ENCODE data around the gene MISP. TPM values are rescaled to one million over a fixed set of nuclear protein-coding genes. Genes with fewer than 3 reads are reported as not detected.
"Not testable (repeated sequence)": the region's sequence is repeated elsewhere in the genome, so short reads cannot be mapped to it uniquely, and the experiment has no call there.

The MISP gene, protein sequence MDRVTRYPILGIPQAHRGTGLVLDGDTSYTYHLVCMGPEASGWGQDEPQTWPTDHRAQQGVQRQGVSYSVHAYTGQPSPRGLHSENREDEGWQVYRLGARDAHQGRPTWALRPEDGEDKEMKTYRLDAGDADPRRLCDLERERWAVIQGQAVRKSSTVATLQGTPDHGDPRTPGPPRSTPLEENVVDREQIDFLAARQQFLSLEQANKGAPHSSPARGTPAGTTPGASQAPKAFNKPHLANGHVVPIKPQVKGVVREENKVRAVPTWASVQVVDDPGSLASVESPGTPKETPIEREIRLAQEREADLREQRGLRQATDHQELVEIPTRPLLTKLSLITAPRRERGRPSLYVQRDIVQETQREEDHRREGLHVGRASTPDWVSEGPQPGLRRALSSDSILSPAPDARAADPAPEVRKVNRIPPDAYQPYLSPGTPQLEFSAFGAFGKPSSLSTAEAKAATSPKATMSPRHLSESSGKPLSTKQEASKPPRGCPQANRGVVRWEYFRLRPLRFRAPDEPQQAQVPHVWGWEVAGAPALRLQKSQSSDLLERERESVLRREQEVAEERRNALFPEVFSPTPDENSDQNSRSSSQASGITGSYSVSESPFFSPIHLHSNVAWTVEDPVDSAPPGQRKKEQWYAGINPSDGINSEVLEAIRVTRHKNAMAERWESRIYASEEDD
- polyA plus RNA-seq (ENCODE audit: insufficient read length) = 0.21 TPM

DNA sequence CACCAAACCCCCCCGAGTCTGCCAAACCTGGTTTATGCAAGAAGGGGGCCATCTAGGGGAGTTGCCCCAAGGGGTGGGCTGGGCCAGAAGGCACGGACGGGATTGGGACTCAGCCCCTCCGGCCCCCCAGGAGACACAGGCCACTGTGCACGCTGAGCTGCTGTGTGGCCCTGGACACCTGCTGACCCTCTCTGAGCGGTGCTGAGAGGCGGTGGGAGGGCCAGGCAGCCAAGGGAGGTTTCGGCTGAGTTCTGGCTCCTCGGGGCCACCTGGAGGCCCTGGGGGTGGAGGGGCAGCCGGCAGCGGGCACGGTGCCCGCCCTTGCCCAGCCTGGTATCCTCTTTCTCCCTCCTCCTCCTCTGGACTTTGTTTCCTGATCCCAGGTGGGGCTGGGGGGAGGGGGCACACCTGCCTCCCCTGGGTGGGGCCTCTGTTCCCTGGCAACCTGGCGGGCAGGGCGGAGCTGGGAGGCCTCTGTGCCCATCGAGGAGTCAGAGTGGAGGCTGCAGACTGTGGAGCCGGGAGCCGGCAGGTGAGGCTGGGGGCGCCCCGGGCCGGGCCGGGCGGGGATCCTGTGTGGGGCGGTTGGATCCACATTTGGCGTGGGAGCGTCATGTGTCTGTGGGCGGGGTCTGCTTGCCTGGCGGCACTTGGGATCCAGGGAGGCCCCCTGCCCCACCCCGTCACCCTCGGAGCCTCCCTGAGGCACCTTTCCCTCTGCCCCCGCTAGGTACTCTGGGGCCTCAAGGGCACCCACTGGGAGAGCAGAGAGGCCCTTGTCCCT is at the start of gene MISP:
Gene MISP (plus strand): TSS at position 473 of the 784 bp plus-strand sequence. CDS start 5,835 bp downstream, outside the sequence.
- DNase-seq = no peak

DNA sequence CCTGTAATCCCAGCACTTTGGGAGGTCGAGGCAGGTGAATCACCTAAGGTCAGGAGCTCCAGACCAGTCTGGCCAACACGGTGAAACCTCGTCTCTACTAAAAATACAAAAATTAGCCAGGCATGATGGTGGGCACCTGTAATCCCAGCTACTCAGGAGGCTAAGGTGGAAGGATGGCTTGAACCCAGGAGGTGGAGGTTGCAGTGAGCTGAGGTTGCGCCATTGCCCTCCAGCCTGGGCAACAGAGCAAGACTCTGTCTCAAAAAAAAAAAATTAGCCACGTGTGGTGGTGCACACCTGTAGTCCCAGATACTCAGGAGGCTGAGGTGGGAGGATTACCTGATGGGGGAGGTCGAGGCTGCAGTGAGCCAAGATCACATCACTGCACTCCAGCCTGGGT is 48.1 kb upstream of the MISP start:
- not testable (repeated sequence) for DNase-seq

DNA sequence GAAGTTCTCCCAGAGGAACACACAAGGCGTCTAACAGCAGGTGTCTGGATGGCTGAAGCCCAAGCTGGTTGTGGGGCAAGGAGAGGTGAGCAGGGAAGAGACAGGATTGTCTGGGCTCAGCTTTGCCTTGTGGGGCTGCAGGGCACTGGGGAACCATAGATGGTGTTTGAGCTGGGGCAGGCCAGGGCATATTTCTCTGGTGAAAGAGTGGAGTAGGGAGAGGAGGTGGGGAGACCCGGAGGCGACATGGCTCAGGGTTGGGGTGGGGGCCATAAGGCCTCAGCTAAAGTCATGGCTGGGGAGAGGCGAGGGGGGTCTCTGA is 47.6 kb upstream of the MISP start:
- DNase-seq = no peak

- DNase-seq = no peak
Observed at GRCh38 chr19:703651-704446, 47.1 kb upstream of the MISP start.

GRCh38 chr19:704447-704741 is 46.5 kb upstream of the MISP start:
- DNase-seq = no peak

- no peak for DNase-seq
Observed at GRCh38 chr19:708154-709143, 42.5 kb upstream of the MISP start, which contains the start of gene PALM. Gene PALM, plus strand, starts transcription at chr19:708935. Its CDS starts 212 bp downstream, at chr19:709147.

GRCh38 chr19:709196-709964 is 41.5 kb upstream of the MISP start:
- DNase-seq = no peak

DNA sequence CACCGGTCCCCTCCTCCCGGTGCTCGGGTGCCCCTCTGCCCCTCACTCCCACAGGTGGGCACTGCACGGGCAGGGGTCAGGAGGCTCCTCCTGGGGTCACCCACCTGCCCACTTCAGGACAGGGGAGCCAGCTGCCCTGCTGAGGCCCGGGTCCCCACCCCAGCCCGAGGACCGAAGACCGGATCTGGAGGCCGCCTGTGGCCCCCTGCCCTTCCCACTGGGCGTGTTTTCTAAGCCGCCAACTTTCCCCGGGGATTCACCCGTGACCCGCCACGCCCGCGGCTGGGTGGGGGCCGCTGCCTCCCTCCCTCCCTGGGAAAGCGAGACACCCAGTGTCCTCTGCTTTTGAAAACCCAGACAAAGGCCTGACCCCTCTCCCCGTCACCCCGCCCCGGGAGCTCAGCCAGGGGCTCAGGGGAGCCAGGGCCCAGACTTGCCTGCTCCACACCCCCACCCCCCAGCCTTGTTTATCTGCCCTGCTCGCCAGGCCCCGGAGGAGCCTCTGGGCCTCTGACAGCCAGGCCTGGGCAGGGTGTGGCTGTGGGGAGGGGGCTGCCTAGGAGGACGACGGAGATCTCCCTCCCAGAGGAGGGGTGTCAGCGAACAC is 40.8 kb upstream of the MISP start:
- no peak for DNase-seq

GRCh38 chr19:710767-711166 is 40.1 kb upstream of the MISP start:
- DNase-seq = no peak

DNA sequence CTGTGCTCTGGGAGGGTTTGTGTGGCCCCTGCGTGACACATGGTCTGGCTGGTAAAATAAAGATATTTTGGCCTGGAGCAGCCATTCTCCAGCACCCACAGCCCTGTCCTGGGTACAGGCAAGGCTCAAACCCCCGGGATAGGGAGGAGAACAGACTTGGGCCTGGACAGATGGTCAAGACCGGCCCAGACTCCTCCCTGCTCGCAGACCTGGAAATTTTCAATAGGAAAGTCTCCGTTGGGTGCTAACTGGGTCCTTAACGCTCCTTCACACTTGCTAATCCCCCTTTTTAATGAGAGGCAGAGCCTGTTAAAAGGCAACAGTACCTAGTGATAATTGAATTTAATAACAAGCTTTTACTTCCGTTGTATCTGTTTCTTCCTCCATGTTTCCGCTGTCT is 39.7 kb upstream of the MISP start:
- no peak for DNase-seq

GRCh38 chr19:715347-715746 is 35.6 kb upstream of the MISP start:
- DNase-seq = no peak

DNA sequence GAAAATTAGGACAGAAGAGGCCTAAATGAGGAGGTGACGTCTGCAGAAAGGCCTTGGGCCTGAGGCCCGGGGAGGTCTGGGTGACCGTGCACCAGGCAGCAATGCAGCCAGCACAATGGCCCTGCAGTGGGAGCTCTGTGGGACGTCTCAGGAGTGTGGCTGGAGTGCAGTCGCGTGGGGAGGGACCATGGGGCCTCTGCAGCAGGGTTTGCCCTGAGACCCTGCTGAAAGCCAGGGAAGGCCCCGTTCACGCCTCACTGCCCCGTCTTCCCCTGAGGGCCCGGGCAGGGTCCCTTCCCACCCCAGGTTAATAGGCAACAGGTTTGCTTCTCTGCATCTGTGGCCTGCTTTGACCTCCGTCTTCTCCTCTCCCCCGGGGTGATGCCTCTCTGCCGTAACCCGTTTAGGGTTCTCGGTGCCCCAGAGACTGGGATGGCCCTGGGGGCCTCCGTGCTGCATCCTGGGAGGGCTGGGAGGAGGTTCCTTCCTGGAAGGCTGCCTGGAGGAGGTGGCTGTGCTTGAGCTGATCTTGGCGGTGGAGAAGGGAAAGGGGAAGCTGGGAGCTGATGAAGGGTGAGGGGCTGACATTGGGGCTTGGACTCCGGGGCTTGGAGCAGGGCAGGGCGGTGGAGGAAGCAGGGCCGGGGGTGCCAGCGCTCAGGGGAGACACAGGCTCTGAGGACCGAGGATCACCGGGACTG is 32.5 kb upstream of the MISP start:
- no peak for DNase-seq

GRCh38 chr19:718991-719512 is 31.9 kb upstream of the MISP start:
- peak; percentile 82 for DNase-seq

GRCh38 chr19:719636-720344 is 31.1 kb upstream of the MISP start:
- DNase-seq = peak; percentile 72

DNA sequence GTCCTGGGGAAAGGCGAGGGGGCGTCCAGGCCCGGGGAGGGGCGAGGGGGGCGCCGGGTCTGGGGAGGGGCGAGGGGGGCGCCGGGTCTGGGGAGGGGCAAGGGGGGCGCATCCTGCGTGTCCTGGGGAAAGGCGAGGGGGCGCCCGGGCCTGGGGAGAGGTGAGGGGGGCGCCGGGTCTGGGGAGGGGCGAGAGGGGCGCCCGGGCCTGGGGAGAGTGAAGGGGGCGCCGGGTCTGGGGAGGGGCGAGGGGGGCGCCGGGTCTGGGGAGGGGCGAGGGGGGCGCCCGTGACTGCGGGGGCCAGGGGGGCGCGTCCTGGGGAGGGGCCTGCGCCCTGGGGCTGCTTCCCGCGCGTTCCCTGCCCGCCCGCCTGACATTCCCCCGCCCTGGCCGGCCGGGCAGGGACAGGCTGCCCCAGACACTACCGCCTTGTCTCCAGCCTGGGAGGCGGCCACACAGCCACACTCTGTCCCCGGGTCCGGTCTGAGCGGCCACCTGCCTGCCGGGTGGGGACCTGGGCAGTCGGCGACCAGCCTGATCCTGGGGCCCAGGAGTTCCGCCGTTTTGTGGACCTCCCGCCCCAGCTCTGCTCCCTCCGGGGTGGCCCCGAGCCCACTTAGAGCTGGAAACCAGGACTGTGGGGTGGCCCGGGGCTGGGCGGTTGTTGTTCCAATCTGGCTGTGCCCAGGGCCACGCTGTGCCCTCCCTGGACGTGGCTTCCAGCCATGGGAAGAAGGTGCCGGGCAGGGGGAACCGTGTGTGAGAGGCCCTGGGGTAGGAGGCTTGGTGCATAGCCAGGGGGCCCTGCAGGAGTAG is 30.4 kb upstream of the MISP start:
- no peak for DNase-seq

GRCh38 chr19:722553-723101 is 28.3 kb upstream of the MISP start:
- DNase-seq = no peak

- no peak for DNase-seq
Observed at GRCh38 chr19:723247-723646, 27.7 kb upstream of the MISP start.

Measured in hindlimb muscle (tissue), 1 donor.